ENCODE measurements around the gene POLL. TPM values are rescaled to one million over a fixed set of nuclear protein-coding genes. Genes with fewer than 3 reads are reported as not detected.

POLL gene
- total RNA-seq, 1 experiment from 2014 or later = 46.2 TPM

- ChIA-PET CTCF (interaction anchor here (0.9 to 1.1 kb wide), 3 partner anchors 15 to 163 kb away, joined by 3 to 5 read pairs (median 4); no protein-coding TSS in a partner anchor), POLR2A (no interaction called here)
- H3K4me3 Mint-ChIP-seq = peak overlapping the region; percentile 24
- peaks cover 28% of the 10 kb centered on the region for H3K4me1 Mint-ChIP-seq
- TF ChIP-seq GABPB1 (CRISPR knock-in tag; IDR thresholded peaks at IDR 0.05) (no peak), ZNF219 (CRISPR knock-in tag; IDR thresholded peaks at IDR 0.05; ENCODE audit: borderline replicate concordance) (no peak), SP1 (CRISPR knock-in tag; conservative IDR thresholded peaks at IDR 0.05) (no peak), ZNF532 (CRISPR knock-in tag; IDR thresholded peaks at IDR 0.05; ENCODE audit: borderline replicate concordance) (no peak)
- ATAC-seq (no peak), DNase-seq (ENCODE audit: low spot score) (no peak)
- H3K9me3 Mint-ChIP-seq = no peaks in the 10 kb centered on the region
- H3K27me3 Mint-ChIP-seq (ENCODE audit: low read depth) = no peaks in the 10 kb centered on the region
- H3K36me3 Mint-ChIP-seq = peaks cover 10% of the 10 kb centered on the region
- no peak overlapping the region; the same call in 1 of the 2 replicates for H3K27ac Mint-ChIP-seq
Measured at GRCh38 chr10:101585841-101586240, 2.2 kb downstream of the POLL start.

GRCh38 chr10:101580486-101581399 lies 7.3 kb downstream of the POLL start:
- Mint-ChIP-seq H3K27me3 (ENCODE audit: low read depth) (peaks cover 5% of the 10 kb centered on the region), H3K4me1 (peaks cover 17% of the 10 kb centered on the region), H3K9me3 (peaks cover 3% of the 10 kb centered on the region; the same call in 1 of the 2 replicates), H3K36me3 (peaks cover 28% of the 10 kb centered on the region), H3K27ac (no peak overlapping the region; the same call in 1 of the 2 replicates), H3K4me3 (no peak overlapping the region)
- no peak for DNase-seq (ENCODE audit: low spot score)
- CTCF ChIA-PET = interaction anchor here (0.7 to 4.7 kb wide), 14 partner anchors 10 to 570 kb away, joined by 3 to 39 read pairs (median 4); no protein-coding TSS in a partner anchor
- POLR2A ChIA-PET = interaction anchor here (0.7 to 0.9 kb wide), 2 partner anchors 47 to 200 kb away, joined by 4 to 5 read pairs; no protein-coding TSS in a partner anchor
- peak; percentile 31 for ATAC-seq
- TF ChIP-seq GTF2I (CRISPR knock-in tag; conservative IDR thresholded peaks at IDR 0.05) (peak; percentile 66; the same call in 1 of the 2 replicates), E2F4 (CRISPR knock-in tag; IDR thresholded peaks at IDR 0.05; ENCODE audit: borderline replicate concordance, low read depth) (no peak), ZNF232 (CRISPR knock-in tag; IDR thresholded peaks at IDR 0.05) (no peak), ZNF512 (CRISPR knock-in tag; IDR thresholded peaks at IDR 0.05; ENCODE audit: borderline replicate concordance) (no peak), MYBL2 (CRISPR knock-in tag; IDR thresholded peaks at IDR 0.05) (no peak), MLX (CRISPR knock-in tag; IDR thresholded peaks at IDR 0.05) (no peak), GRHL2 (CRISPR knock-in tag; IDR thresholded peaks at IDR 0.05; ENCODE audit: insufficient replicate concordance, severe bottlenecking) (no peak), ERG (CRISPR knock-in tag; IDR thresholded peaks at IDR 0.05) (no peak), MXD4 (CRISPR knock-in tag; IDR thresholded peaks at IDR 0.05; ENCODE audit: borderline replicate concordance) (no peak), ETV6 (CRISPR knock-in tag; IDR thresholded peaks at IDR 0.05) (no peak), NR3C1 (CRISPR knock-in tag; conservative IDR thresholded peaks at IDR 0.05; ENCODE audit: low read depth) (no peak), ZNF423 (CRISPR knock-in tag; IDR thresholded peaks at IDR 0.05) (peak; percentile 82), STAT6 (CRISPR knock-in tag; conservative IDR thresholded peaks at IDR 0.05; ENCODE audit: low read depth) (no peak), IRF2 (CRISPR knock-in tag; IDR thresholded peaks at IDR 0.05; ENCODE audit: borderline replicate concordance, low read depth) (no peak), CDX4 (CRISPR knock-in tag; IDR thresholded peaks at IDR 0.05; ENCODE audit: borderline replicate concordance) (no peak)

Data from WTC11 (cell line).